SK-N-SH (cell line): Measurements from ENCODE around the gene GBA3. TPM values are rescaled to one million over a fixed set of nuclear protein-coding genes. Genes with fewer than 3 reads are reported as not detected.

Experiments
- CTCF ChIA-PET: fragments of 300-600, 350-600 bp; formaldehyde crosslinking; extraction: SDS; loops from one replicate; lab custom pipeline; 2021; lab: Yijun Ruan, JAX
- POLR2A ChIA-PET: fragments of 350-600 bp; sonication (Branson Sonifier 250); formaldehyde crosslinking; extraction: SDS; loops from one replicate; lab custom pipeline; 2020; ENCODE audit warnings: antibody characterized with exemption, inconsistent platforms; lab: Yijun Ruan, JAX
- DNase-seq: peaks from one replicate; pipeline ENCODE4 v3.0.0; 2012
- H2AFZ ChIP-seq: fragments of 200-600 bp; sonication (generic); 2 replicates; pipeline ENCODE4 v1.8.1; 2016; ENCODE audit warnings: antibody characterized with exemption, mild to moderate bottlenecking, low read depth
- H3F3A ChIP-seq: fragments of 200-600 bp; sonication (generic); replicated peaks from 2 replicates; pipeline ENCODE3; 2016; ENCODE audit warnings: antibody characterized with exemption, mild to moderate bottlenecking; ENCODE audit not compliant: insufficient read depth
- H3K27ac ChIP-seq, 2 experiments: fragments of 200-500 bp in 1 of 2; fragments of 200-600 bp in 1 of 2; sonication (Bioruptor generic) in 1 of 2; sonication (generic), shearing (Covaris generic) in 1 of 2; 2 replicates each; pipeline versions ENCODE4 v1.5.1 to v1.6.1; 2014 to 2016; ENCODE audit warnings: low read depth in 2 of 2, inconsistent platforms in 1 of 2, low read length in 1 of 2, mild to moderate bottlenecking in 1 of 2, mixed read lengths in 1 of 2
- H3K27me3 ChIP-seq: fragments of 200-600 bp; sonication (generic), shearing (Covaris generic); 2 replicates; pipeline ENCODE4 v1.6.1; 2016; ENCODE audit warnings: mixed run types; ENCODE audit not compliant: insufficient read depth
- H3K36me3 ChIP-seq, 2 experiments: fragments of 200-500 bp in 1 of 2; fragments of 200-600 bp in 1 of 2; sonication (Bioruptor generic) in 1 of 2; sonication (generic) in 1 of 2; replicated peaks in 1 of 2; 2 replicates each; pipeline versions ENCODE3 to v1.5.1; 2014 to 2016; ENCODE audit warnings: low read length in 1 of 2, mild to moderate bottlenecking in 1 of 2; ENCODE audit not compliant: insufficient read depth in 2 of 2, control insufficient read depth in 1 of 2
- H3K4me1 ChIP-seq, 2 experiments: fragments of 200-500 bp in 1 of 2; fragments of 200-600 bp in 1 of 2; sonication (Bioruptor generic) in 1 of 2; sonication (generic), shearing (Covaris generic) in 1 of 2; 2 replicates each; pipeline versions ENCODE4 v1.5.1 to v1.6.1; 2014 to 2016; ENCODE audit warnings: low read depth in 1 of 2, low read length in 1 of 2, mixed run types in 1 of 2; ENCODE audit not compliant: insufficient read depth in 2 of 2, control insufficient read depth in 1 of 2
- H3K4me2 ChIP-seq: fragments of 200-600 bp; sonication (generic), shearing (Covaris generic); 2 replicates; pipeline ENCODE4 v1.6.1; 2017; ENCODE audit warnings: mixed run types
- H3K4me3 ChIP-seq, 2 experiments: fragments of 200-500 bp in 1 of 2; fragments of 200-600 bp in 1 of 2; sonication (Bioruptor generic) in 1 of 2; sonication (generic), shearing (Covaris generic) in 1 of 2; 2 replicates each; pipeline versions ENCODE4 v1.5.1 to v1.8.1; 2014 to 2016; ENCODE audit warnings: low read depth in 2 of 2, inconsistent platforms in 1 of 2, low read length in 1 of 2, mild to moderate bottlenecking in 1 of 2, mixed read lengths in 1 of 2, moderate library complexity in 1 of 2
- H3K79me2 ChIP-seq: fragments of 200-600 bp; sonication (generic); 2 replicates; pipeline ENCODE4 v1.8.1; 2017; ENCODE audit warnings: mild to moderate bottlenecking; ENCODE audit not compliant: insufficient read depth
- H3K9ac ChIP-seq: fragments of 200-600 bp; sonication (generic); 2 replicates; pipeline ENCODE4 v1.6.1; 2017; ENCODE audit warnings: mixed run types
- H3K9me2 ChIP-seq: fragments of 200-600 bp; sonication (generic); 2 replicates; pipeline ENCODE4 v1.6.1; 2017; ENCODE audit warnings: mixed run types
- H3K9me3 ChIP-seq: fragments of 200-600 bp; sonication (generic); 2 replicates; pipeline ENCODE4 v1.6.1; 2017; ENCODE audit warnings: mixed run types, mild to moderate bottlenecking, moderate library complexity
- H4K20me1 ChIP-seq: fragments of 200-600 bp; sonication (generic); 2 replicates; pipeline ENCODE4 v1.6.1; 2017; ENCODE audit warnings: mild to moderate bottlenecking, mixed run types; ENCODE audit not compliant: insufficient read depth
- ELF1 ChIP-seq: IDR thresholded peaks from 2 replicates; pipeline ENCODE4 v1.4.0; 2012
- EP300 ChIP-seq, 2 experiments: IDR thresholded peaks; 2 replicates each; pipeline versions ENCODE4 v1.4.0 to v1.6.1; 2012; ENCODE audit warnings: borderline replicate concordance in 1 of 2, low read depth in 1 of 2, low read length in 1 of 2
- FOXJ3 ChIP-seq: sonication (generic); formaldehyde crosslinking; IDR thresholded peaks from 2 replicates; pipeline ENCODE4 v1.5.1; 2020; ENCODE audit warnings: mild to moderate bottlenecking, missing genetic modification reagents
- GATA2 ChIP-seq: sonication (generic); formaldehyde crosslinking; IDR thresholded peaks from 2 replicates; pipeline ENCODE4 v1.5.0; 2020; ENCODE audit warnings: mild to moderate bottlenecking, missing genetic modification reagents
- MEF2A ChIP-seq: IDR thresholded peaks from 2 replicates; pipeline ENCODE4 v1.4.0; 2012; ENCODE audit warnings: low read depth, borderline replicate concordance
- RAD21 ChIP-seq: IDR thresholded peaks from 2 replicates; pipeline ENCODE4 v1.6.1; 2012; ENCODE audit warnings: mild to moderate bottlenecking, low read length
- RFX5 ChIP-seq: IDR thresholded peaks from 2 replicates; pipeline ENCODE4 v1.6.1; 2012; ENCODE audit warnings: mild to moderate bottlenecking, improper control_type of control experiment, low read length
- RXRA ChIP-seq: IDR thresholded peaks from 2 replicates; pipeline ENCODE4 v1.4.0; 2012; ENCODE audit warnings: low read depth, mild to moderate bottlenecking, borderline replicate concordance
- SMC3 ChIP-seq: IDR thresholded peaks from 2 replicates; pipeline ENCODE4 v1.6.1; 2012; ENCODE audit warnings: low read depth, low read length, improper control_type of control experiment
- TEAD4 ChIP-seq: IDR thresholded peaks from 2 replicates; pipeline ENCODE4 v1.4.0; 2012; ENCODE audit warnings: mild to moderate bottlenecking, borderline replicate concordance; ENCODE audit not compliant: insufficient read depth
- YY1 ChIP-seq: IDR thresholded peaks from 2 replicates; pipeline ENCODE4 v1.4.0; 2012; ENCODE audit warnings: low read depth, mild to moderate bottlenecking
- WGBS: methylation state at CpG from one replicate; pipeline ENCODE4 v1.1.6; 2017; ENCODE audit warnings: low lambda C conversion rate; 5-methylcytosine and 5-hydroxymethylcytosine counted together
- polyA plus RNA-seq, 3 experiments: library from polyadenylated mRNA; depleted of rRNA; stranded (reverse); fragments of >200 nt; gene quantifications; 2 replicates each; pipeline ENCODE4 v1.2.3, GENCODE V29; 2012
- TF ChIP-seq, protein P1 (sequence below): fragments of 150-350 bp; IDR thresholded peaks from 2 replicates; pipeline ENCODE4 v1.6.1; 2017; ENCODE audit warnings: antibody characterized with exemption, low read length, low read depth, borderline replicate concordance
- TF ChIP-seq, protein P2 (sequence below): IDR thresholded peaks from 2 replicates; pipeline ENCODE4 v1.4.0; 2012; ENCODE audit warnings: low read depth, borderline replicate concordance
- TF ChIP-seq, protein P3 (sequence below): IDR thresholded peaks from 2 replicates; pipeline ENCODE4 v1.4.0; 2012; ENCODE audit warnings: low read depth, borderline replicate concordance
- TF ChIP-seq, protein P4 (sequence below): IDR thresholded peaks from 2 replicates; pipeline ENCODE4 v1.4.0; 2012; ENCODE audit warnings: low read depth

The GBA3 gene
- polyA plus RNA-seq, 1 of the 3 experiments (the other 2 are of a cell fraction): not detected

DNA sequence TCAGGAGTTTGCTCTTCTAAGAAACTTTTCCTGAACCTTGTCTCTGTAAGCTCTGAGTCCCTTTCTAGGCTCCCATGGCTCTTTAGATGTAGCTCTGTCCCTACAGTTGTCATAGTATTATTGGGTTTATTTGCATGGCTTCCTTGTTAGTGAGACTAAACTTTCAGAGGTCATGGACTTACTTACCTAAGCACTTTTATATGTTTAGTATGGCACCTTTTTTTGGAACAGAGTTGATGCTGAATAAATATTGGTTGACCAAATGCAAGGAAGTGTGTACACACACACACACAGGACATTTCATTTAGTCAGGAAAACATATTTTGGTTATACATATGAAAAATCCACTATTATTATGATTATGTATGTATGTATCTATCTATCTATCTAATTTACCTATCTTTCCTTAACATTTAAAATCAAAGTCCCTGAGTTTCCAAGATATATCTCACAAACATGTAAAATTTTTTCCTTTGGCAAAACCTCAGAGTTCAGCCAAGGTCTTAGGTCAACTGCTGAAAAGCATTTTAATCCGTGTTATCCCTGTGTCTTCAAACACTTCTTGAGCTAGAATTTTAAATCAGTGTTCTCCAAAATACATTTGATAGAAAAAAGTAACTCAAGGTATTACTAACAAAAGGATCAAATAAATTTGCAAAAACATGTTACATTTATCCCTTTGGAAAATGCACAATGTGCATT is 47.1 kb upstream of the GBA3 start:
- no peaks in the 10 kb centered on the region for H3K36me3 ChIP-seq
- no peaks in the 10 kb centered on the region for H4K20me1 ChIP-seq
- H3K9me2 ChIP-seq: no peaks in the 10 kb centered on the region
- ChIA-PET POLR2A (no interaction called here), CTCF (interaction anchor here (0.5 kb wide), 1 partner anchor 1843 kb away, joined by 3 read pairs; no protein-coding TSS in a partner anchor)
- H3K27me3 ChIP-seq: no peaks in the 10 kb centered on the region; the same call in 1 of the 2 replicates
- no peak overlapping the region for H2AFZ ChIP-seq
- H3K9me3 ChIP-seq: no peaks in the 10 kb centered on the region
- no peak overlapping the region for H3K4me2 ChIP-seq
- no peaks in the 10 kb centered on the region for H3K79me2 ChIP-seq
- TF ChIP-seq, protein P1, sequence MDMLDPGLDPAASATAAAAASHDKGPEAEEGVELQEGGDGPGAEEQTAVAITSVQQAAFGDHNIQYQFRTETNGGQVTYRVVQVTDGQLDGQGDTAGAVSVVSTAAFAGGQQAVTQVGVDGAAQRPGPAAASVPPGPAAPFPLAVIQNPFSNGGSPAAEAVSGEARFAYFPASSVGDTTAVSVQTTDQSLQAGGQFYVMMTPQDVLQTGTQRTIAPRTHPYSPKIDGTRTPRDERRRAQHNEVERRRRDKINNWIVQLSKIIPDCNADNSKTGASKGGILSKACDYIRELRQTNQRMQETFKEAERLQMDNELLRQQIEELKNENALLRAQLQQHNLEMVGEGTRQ: no peak
- TF ChIP-seq RFX5 (no peak), TEAD4 (no peak), RAD21 (no peak), RXRA (no peak), YY1 (no peak), FOXJ3 (CRISPR knock-in tag) (no peak), GATA2 (CRISPR knock-in tag) (no peak), MEF2A (no peak), ELF1 (no peak), EP300 (IDR thresholded peaks at IDR 0.05; ENCODE audit: borderline replicate concordance in 1 of 2, low read depth in 1 of 2, low read length in 1 of 2) (no peak), SMC3 (no peak)
- TF ChIP-seq, protein P2, sequence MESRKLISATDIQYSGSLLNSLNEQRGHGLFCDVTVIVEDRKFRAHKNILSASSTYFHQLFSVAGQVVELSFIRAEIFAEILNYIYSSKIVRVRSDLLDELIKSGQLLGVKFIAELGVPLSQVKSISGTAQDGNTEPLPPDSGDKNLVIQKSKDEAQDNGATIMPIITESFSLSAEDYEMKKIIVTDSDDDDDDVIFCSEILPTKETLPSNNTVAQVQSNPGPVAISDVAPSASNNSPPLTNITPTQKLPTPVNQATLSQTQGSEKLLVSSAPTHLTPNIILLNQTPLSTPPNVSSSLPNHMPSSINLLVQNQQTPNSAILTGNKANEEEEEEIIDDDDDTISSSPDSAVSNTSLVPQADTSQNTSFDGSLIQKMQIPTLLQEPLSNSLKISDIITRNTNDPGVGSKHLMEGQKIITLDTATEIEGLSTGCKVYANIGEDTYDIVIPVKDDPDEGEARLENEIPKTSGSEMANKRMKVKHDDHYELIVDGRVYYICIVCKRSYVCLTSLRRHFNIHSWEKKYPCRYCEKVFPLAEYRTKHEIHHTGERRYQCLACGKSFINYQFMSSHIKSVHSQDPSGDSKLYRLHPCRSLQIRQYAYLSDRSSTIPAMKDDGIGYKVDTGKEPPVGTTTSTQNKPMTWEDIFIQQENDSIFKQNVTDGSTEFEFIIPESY: no peak
- TF ChIP-seq, protein P3, sequence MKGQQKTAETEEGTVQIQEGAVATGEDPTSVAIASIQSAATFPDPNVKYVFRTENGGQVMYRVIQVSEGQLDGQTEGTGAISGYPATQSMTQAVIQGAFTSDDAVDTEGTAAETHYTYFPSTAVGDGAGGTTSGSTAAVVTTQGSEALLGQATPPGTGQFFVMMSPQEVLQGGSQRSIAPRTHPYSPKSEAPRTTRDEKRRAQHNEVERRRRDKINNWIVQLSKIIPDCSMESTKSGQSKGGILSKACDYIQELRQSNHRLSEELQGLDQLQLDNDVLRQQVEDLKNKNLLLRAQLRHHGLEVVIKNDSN: no peak
- TF ChIP-seq, protein P4, sequence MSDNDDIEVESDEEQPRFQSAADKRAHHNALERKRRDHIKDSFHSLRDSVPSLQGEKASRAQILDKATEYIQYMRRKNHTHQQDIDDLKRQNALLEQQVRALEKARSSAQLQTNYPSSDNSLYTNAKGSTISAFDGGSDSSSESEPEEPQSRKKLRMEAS: no peak
- H3K27ac ChIP-seq: no peak overlapping the region
- H3K4me3 ChIP-seq: no peak overlapping the region
- DNase-seq: no peak
- WGBS: 0% methylated on average over 1 of the region's 1 CpG
- H3K9ac ChIP-seq: no peak overlapping the region
- H3F3A ChIP-seq: no peaks in the 10 kb centered on the region
- H3K4me1 ChIP-seq: no peaks in the 10 kb centered on the region
